Erythroblast (primary cell): Measurements from ENCODE around the gene GCN1.

ENCODE experiments used
- DNase-seq, 2 experiments: peaks; one replicate each; lab custom pipeline; 2025; lab: John Stamatoyannopoulos, UW
- GATA1 ChIP-seq: IDR thresholded peaks from 2 replicates; pipeline ENCODE4 v1.6.1; 2011; ENCODE audit warnings: low read depth, mild to moderate bottlenecking, control low read depth, low read length, moderate library complexity
- POLR2A ChIP-seq: IDR thresholded peaks from 2 replicates; pipeline ENCODE4 v1.6.1; 2011; ENCODE audit warnings: mild to moderate bottlenecking, low read length

The GCN1 gene

DNA sequence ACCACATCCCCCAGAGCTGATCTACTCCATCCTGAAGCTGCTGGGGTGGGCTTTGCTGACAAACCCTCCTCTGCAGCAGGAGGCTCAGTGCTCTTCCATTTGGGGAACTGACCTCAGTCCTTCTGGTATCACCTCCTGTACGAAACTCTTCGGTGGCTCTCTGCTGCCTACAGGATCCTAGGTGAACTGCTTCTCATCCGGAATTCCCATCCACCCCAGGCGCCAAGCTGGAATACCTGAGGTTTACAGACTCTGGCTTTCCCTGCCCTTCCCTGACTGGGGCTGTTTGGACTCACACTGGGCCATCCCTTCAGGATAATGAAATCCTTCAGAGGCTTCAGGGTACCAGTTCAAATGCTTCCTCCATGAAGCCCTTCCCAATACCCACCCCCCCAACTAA is 26.2 kb downstream of the GCN1 start:
- no peak for DNase-seq
- TF ChIP-seq GATA1 = no peak
- TF ChIP-seq POLR2A = no peak

DNA sequence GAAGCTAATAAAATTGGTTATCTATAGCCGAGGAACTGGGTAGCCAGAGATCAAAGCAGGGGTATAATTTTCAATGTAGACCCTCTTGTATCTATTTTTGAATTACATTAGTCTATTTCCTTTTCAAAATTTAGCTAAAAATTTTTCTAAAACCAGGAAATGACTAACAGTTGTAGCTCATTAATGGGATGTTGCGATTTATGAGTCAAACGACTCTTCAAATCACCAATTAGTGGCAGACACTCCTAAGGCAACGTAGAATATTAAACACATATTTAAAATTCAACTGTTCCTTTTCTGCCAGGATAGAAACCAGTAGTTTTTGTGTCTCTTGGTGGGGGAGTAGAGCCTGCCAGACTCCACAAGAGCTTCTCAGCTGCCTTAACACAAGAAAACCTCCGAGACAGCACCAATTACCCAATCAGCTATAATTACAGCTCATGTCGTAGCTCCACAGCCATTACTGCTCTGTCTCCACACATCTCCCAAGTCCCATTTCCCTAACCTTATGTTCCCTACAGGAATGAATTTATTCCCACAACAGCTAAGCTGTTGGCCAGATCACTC is 26.9 kb downstream of the GCN1 start:
- no peak for DNase-seq
- no peak for TF ChIP-seq POLR2A
- no peak for TF ChIP-seq GATA1

DNA sequence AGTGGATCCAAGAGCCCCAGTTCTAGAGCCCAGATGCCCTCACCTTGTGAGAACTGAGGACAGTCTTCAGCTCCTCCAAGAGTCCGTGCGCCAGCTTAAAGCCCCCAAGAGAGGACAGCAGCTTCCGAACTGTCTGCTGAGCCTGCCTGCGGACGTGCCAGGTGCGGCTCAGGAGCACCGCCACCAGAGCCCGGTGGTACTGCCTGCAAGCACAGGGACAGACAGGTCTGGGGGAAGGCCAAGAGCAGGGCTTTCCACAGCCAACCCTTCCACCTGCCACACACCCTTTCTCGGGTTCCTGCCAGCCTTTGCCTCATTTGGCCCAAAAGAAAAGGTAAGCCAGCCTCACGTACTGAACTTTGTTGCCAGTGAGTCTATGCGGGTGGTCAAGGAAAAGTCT is 30.2 kb downstream of the GCN1 start:
- TF ChIP-seq GATA1 (no peak), POLR2A (no peak)

DNA sequence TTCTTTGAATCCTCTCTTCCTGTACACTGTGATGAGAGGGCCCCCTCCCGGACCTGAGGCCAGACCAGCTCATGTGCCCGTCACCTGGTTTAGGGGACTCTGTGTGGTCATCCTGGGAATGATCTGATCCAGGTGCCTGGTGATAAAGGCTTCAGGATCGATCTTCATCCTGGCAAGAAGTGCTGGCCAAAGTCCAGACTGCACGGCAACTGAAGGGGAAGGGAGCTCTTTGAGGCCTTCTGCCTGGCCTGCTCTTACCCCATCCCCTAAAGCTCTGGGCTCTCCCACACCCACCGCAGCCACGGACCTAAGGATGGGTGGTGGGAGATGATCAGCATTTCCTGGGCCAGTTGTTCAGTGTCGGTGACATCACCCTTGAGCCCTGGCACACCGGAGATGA is 31.8 kb downstream of the GCN1 start:
- no peak for DNase-seq
- TF ChIP-seq GATA1 = no peak
- no peak for TF ChIP-seq POLR2A

More for the DNA sequence above, 30.2 kb downstream of the GCN1 start:
- DNase-seq = no peak

DNA sequence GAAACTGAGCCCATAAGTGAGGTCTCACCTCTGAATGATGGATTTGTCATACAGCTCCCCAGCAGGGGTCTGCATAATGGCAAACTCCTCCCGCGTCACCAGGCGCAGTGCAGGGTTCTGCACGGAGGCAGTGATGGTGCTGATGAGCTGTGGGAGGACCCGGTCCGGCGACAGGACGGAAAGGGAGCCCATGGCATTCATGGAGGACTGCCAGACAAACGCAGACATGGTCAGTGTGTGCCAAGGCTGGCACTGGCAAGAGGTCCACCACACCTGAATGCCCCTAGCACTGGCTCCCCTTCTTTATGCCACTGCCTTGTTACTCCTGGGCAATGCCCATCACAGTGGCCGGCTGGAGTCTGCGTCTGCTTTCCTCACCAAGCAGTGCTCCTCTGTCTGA is 32.7 kb downstream of the GCN1 start:
- DNase-seq = no peak
- TF ChIP-seq POLR2A (no peak), GATA1 (no peak)

DNA sequence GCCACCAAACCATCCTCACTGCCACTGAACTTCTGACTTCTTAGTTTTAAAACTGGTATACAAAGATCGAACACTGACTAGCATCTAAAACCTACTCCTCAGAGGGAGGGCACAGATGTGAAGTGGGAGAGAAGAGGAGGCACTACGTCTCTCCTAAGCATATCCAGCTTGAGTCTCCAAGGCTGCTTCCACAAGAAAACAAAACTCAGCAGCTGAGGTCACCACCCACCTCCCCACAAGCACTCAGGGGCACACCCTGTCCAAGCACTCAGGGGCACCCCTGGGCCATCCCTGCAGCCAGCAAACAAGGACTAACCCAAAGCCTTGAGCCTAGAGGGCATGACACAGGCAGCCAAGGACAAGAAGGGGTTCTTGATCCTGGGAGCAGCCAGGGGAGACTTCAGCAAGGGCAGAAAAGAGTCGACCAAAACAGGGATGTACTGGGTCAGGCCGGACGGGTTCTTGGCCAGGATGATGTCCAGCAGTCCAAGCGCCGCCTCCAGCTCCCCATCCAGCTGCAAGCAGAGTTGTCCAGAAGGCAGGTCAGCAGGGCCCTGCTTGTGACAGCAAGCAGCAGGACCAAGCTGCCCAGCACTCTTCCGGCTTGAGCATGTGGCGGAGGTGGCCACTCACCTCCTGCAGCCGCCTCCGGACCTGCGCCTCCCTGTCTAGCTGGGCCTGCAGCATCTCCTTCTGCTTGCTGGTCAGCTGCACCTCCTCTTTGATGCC is 34.8 kb downstream of the GCN1 start:
- TF ChIP-seq GATA1 (no peak), POLR2A (no peak)
- DNase-seq = no peak

DNA sequence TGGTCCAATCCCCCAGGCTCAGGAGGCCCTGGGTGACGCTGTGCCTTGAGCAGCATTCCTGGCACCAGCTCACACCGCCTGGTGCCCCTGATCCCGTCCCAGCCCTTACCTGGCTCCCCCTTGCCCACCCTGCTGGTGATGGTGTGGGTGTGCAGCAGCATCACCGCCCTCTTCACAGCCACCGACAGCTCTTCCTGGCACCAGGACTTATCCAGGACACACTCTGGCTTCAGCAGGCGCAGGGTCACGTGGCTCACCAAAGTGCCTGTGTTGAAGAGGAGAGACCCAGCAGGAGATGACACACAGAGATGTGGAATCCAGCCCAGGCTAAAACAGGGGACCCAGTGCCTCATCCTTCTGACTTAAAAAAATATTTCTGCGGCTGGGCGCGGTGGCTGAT is 36.2 kb downstream of the GCN1 start:
- TF ChIP-seq POLR2A = no peak
- TF ChIP-seq GATA1 = no peak

DNA sequence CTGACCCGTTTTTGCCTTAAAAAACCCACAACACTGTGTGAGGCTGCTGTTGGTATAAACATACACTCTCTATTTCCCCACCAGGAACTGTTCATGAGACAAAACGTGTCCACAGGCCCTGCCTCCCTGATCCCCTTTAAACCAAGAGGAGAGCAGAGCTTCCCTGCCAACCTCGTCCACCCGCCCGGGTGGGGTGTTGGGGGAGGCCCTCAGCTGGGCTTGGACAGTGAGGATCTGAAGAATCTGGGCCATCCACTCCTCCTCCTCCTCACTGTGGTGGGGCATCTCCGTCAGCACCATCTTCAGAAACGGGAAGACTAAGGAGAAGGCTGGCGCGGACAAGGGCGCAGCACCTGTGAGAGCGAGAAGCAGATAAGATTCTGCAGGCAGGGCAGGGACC is 36.8 kb downstream of the GCN1 start:
- DNase-seq = no peak
- TF ChIP-seq POLR2A = no peak
- no peak for TF ChIP-seq GATA1

More for the DNA sequence above, 36.2 kb downstream of the GCN1 start:
- DNase-seq = no peak

DNA sequence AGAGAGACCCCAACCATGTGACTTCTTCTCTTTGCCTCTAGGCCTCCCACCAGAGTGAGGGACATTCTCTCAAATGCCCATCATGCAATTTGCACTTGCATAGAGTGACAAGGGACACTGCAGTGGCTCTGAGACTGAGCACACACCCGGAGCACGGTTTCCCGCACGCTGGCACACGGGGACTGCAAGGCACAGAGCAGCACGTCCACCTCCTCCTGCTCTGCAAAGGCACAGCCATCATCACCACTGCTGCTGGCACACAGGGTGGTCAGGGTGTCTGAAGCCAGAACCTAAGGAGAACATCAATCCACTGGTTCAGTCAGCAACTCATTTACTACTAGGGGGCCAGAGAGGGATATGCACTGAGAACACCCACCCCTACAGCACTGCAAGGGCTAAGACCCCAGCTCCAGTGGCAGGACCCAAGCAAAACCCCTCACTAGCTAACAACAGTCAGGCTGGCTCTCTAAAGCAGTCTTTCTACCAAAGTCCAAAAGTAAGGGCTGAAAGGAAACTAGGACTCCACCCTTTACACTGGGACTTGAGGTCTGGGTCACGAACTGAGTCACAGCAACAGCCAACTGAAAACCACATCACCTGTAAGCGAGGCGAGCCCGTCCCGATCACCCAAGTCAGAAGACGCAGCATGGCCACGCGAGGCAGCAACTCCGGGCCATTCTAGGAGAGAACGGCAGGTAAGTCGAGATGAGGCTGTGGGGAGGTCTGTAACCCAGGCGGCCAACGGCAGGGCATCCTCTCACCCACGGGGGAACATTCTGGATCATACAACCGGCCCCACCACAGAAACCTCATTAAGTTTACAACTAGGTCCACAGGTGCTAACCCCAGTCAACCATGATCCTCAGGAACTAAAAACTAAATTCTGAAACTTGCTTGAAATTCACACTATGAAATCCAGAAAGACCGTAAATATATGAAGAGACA is 37.9 kb downstream of the GCN1 start:
- TF ChIP-seq POLR2A (no peak), GATA1 (no peak)
- no peak for DNase-seq

DNA sequence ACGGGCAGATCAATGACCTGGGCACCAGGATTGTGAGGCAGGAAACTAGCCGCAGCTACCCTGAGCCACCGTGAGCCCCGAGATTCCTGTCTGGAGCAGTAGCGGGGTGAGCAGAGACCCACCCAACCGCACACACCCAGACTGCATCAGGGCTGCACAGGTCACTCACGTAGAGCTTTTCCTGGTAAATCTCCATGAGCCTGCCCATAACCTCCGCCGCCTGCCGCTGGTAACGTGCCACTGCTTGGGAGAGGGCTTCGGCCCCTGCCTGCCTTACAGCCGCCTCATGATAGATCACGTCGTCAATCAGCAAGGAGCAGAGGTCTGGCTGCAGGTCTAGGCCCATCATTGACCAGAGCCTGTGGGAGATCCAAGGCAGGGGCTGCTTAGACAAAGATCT is 39.4 kb downstream of the GCN1 start:
- no peak for DNase-seq
- TF ChIP-seq POLR2A (no peak), GATA1 (no peak)

DNA sequence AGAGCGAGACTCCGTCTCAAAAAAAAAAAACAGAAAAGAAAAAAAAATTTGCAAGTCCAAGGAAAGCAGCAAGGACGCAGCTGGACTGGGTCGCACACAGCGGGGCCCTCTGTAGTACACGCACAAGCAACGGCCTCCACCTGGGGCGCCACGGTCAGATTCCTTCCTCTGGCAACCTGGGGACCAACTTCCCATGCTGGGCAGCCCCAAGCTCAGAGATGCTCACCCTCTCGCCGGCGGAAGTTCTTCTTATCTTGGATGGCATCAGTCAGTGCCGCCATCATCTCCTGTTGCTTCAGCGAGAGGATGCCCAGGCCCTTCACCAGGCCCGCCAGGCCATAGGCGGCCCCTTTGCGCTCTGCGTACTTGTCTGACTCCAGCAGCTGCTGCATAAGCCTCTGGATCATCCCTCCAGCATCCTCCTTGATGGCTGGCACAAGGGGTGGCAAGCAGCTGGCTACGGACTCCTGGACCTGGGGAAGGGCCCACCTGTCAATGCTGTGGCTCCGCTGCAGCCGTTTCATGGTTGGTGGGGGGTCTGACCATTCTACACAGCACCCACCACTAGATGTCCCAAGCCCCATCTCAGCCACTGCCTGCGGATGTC is 43.5 kb downstream of the GCN1 start:
- DNase-seq = no peak
- TF ChIP-seq POLR2A = no peak
- no peak for TF ChIP-seq GATA1

DNA sequence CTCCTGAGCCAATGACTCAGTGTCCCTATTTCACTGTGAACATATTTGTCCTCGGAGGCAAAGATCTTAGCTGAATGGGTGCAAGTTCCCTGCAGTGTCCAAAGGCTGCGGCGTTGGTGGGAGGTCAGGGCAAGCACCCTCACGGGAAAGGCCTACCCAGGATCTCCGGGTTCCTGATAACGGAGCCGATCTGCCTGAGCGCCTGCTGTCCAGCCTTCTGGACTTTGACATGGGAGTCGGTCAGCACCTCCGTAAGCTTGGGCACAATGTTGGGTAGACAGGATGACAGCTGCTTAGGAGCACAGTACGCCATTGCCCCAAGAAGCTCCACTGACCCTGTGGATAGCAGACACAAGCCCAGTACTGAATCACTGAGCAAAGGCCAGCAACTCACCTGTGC is 46.5 kb downstream of the GCN1 start:
- no peak for DNase-seq
- TF ChIP-seq POLR2A (no peak), GATA1 (no peak)

DNA sequence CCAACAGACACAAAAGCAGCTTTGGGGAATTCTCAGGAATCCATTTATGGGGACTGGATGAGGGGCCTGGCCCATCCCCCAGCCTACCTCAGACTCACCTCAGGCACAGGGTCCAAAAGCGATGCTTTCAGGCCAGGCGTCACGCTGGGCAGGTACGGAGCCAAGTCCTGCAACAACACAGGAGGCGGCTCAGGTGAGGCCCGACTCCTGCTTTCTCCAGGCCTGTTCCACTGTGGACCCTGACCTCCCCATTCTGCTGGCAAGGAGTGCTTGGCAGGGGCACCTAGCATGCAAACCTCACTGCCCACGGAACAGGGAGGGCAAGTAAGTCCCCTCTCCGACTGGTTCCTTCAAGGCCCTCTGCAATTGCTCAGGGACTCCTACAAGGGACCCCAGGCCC is 49.4 kb downstream of the GCN1 start:
- TF ChIP-seq GATA1 (no peak), POLR2A (no peak)
- no peak for DNase-seq

DNA sequence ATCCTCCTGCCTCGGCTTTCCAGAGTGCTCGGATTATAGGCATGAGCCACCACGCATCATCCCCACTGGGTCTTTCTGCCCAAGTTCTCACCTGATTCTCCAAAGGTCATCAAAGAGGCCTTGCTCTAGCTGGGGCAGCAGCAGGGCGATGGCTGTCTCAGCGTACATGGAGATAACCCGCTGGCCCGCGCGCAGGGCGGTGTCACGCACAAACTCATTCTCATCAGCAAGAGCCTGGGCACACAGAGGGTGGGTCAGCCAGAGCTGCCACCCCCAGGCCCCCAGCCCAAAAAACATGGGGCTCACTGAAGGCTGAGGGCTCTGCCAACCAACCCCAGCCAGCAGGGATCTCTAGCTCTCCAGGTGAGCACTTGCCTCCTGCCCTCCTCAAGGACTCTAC is 50.3 kb downstream of the GCN1 start:
- DNase-seq = no peak

More for the DNA sequence above, 50.3 kb downstream of the GCN1 start:
- no peak for TF ChIP-seq GATA1
- TF ChIP-seq POLR2A = no peak
